ENCODE data around the gene SLC6A19. TPM values are rescaled to one million over a fixed set of nuclear protein-coding genes. Genes with fewer than 3 reads are reported as not detected.

SLC6A19 gene
- polyA plus RNA-seq, 3 donors: not detected

DNA sequence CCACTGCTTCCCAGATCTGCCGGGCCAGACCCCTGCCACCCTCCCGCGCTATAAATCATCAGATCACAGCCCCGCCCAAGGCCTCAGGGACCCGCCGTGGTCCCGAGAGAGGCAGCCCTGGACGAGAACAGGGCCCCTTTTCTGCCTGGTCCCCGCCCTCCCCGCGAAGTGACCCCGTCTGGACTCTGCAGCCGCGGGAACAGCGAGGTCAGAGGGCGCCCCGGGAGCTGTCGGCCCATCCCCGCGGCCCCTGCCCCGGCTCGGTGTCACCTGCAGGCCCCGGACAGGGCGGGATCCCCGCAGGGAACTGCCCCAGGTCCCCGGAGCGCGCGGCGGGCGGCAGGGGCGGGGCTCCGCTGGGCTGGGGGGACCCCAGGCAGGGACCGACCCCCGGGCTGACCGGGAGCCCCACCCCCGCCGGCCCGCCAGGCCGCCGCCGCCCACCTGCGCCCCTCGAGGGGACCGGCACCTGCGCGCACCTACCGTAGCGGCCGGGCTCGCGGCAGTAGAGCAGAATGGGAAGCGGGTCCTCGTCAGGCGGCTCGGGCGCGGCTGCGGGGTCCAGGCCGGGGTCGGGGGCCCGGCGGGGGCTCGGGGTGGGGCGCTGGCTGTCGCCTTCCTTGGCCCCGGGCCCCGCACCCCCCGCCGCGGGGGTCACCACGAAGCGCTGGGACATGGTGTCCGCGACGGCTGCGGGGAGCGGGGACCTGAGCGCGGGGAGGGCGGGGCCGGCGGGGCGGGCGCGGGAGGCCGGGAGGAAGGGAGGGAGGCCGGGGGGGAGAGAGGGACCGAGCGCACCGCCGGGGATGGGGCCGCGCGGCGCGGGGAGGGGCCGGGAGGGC is 46.0 kb upstream of the SLC6A19 start:
- H3K4me2 ChIP-seq (replicated peaks; ENCODE audit: extremely low read depth, low read length, poor library complexity, severe bottlenecking): no peak overlapping the region
- intact Hi-C loops (cut with micrococcal nuclease): no loop called here
- Mint-ChIP-seq H3K4me1 (no peaks in the 10 kb centered on the region), H3K27ac (no peak overlapping the region), H3K4me3 (peak overlapping the region in 1 of 2 donors; percentile 35), H3K27me3 (ENCODE audit: low read depth in 3 of 3) (peaks cover 38 to 68% (median 60%) of the 10 kb centered on the region in 3 donors), H3K36me3 (no peaks in the 10 kb centered on the region), H3K9me3 (peaks cover 4 to 16% (median 7%) of the 10 kb centered on the region in 7 donors)
- H3K27ac ChIP-seq (ENCODE audit: low read depth in 1 of 2, low read length in 2 of 2): no peak overlapping the region
- no peaks in the 10 kb centered on the region for H3K79me2 ChIP-seq (ENCODE audit: insufficient read depth, low read length)
- 2% methylated on average over 79 of the region's 98 CpGs for WGBS (ENCODE audit: insufficient coverage)
- H3K4me3 ChIP-seq (replicated peaks in 1 of 3; ENCODE audit: low read depth in 2 of 3, low read length in 3 of 3): no peak overlapping the region
- H3K4me1 ChIP-seq (ENCODE audit: control insufficient read depth in 1 of 2, insufficient read depth in 2 of 2, low read length in 2 of 2): no peaks in the 10 kb centered on the region
- DNase-seq: no peak
- TF ChIP-seq, protein P1, sequence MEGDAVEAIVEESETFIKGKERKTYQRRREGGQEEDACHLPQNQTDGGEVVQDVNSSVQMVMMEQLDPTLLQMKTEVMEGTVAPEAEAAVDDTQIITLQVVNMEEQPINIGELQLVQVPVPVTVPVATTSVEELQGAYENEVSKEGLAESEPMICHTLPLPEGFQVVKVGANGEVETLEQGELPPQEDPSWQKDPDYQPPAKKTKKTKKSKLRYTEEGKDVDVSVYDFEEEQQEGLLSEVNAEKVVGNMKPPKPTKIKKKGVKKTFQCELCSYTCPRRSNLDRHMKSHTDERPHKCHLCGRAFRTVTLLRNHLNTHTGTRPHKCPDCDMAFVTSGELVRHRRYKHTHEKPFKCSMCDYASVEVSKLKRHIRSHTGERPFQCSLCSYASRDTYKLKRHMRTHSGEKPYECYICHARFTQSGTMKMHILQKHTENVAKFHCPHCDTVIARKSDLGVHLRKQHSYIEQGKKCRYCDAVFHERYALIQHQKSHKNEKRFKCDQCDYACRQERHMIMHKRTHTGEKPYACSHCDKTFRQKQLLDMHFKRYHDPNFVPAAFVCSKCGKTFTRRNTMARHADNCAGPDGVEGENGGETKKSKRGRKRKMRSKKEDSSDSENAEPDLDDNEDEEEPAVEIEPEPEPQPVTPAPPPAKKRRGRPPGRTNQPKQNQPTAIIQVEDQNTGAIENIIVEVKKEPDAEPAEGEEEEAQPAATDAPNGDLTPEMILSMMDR (IDR thresholded peaks at IDR 0.05): no peak
- no peaks in the 10 kb centered on the region for H3K36me3 ChIP-seq (replicated peaks in 1 of 2; ENCODE audit: control insufficient read depth in 1 of 2, insufficient read depth in 2 of 2, low read length in 2 of 2)
- no peaks in the 10 kb centered on the region for H4K20me1 ChIP-seq (ENCODE audit: insufficient read depth, low read length)
- peaks cover 9 to 14% of the 10 kb centered on the region in 2 donors for H3K9me3 ChIP-seq (replicated peaks in 1 of 2; ENCODE audit: control insufficient read depth in 1 of 2, insufficient read depth in 1 of 2, low read length in 2 of 2)
- no peak overlapping the region for H3K9ac ChIP-seq (ENCODE audit: insufficient read depth, low read length, poor library complexity, severe bottlenecking)
- no peak overlapping the region for H2AFZ ChIP-seq (ENCODE audit: insufficient read depth, low read depth, low read length, poor library complexity, severe bottlenecking)
- peaks cover 5 to 44% of the 10 kb centered on the region in 2 donors for H3K27me3 ChIP-seq (ENCODE audit: control insufficient read depth in 2 of 2, insufficient read depth in 2 of 2, low read length in 2 of 2)

DNA sequence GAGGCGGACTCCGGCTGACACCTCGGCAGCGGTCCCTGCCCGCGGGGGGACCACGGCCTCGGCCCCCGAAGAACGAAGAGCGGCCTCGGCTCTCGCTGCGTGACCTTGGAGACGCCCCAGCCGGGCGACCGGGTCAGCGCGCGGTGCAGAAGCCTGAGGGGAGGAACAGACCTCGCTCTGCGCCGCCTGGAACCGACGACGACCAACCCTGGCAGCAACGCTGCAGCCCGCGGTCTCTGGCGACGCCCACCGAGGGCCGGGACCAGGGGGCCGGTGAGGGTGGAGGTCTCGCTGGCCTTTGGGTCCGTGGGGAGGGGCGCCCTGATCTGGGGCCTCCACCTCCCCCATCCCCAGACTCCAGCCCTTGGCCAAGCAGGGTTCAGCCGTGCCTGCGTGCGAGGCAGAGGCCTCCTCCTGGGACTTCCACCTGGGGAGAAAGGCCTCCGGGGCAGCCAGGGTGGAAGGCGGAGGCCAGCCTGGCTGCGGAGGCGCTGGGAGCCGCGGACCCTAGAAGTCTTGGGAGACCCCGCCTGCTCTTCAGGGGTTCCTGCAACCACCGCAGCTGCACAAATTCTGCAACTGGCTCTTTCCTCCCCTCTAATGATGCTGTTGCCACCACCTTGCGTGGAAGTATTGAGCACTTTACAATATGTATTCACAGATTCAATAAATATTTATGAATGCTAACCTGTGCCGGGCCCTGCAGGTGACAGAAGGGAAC is 45.2 kb upstream of the SLC6A19 start:
- Mint-ChIP-seq H3K9me3 (peaks cover 4 to 16% (median 9%) of the 10 kb centered on the region in 7 donors), H3K4me3 (peak overlapping the region in 1 of 2 donors; percentile 62), H3K36me3 (no peaks in the 10 kb centered on the region), H3K27ac (no peak overlapping the region), H3K4me1 (no peaks in the 10 kb centered on the region), H3K27me3 (ENCODE audit: low read depth in 3 of 3) (peaks cover 37 to 71% (median 62%) of the 10 kb centered on the region in 3 donors)
- 18% methylated on average over 27 of the region's 51 CpGs for WGBS (ENCODE audit: insufficient coverage)
- Histone ChIP-seq H3K27ac (ENCODE audit: low read depth in 1 of 2, low read length in 2 of 2) (no peak overlapping the region), H3K9ac (ENCODE audit: insufficient read depth, low read length, poor library complexity, severe bottlenecking) (no peak overlapping the region), H3K4me1 (ENCODE audit: control insufficient read depth in 1 of 2, insufficient read depth in 2 of 2, low read length in 2 of 2) (no peaks in the 10 kb centered on the region), H3K79me2 (ENCODE audit: insufficient read depth, low read length) (no peaks in the 10 kb centered on the region), H3K27me3 (ENCODE audit: control insufficient read depth in 2 of 2, insufficient read depth in 2 of 2, low read length in 2 of 2) (peaks cover 5 to 44% of the 10 kb centered on the region in 2 donors), H2AFZ (ENCODE audit: insufficient read depth, low read depth, low read length, poor library complexity, severe bottlenecking) (no peak overlapping the region), H3K4me3 (replicated peaks in 1 of 3; ENCODE audit: low read depth in 2 of 3, low read length in 3 of 3) (no peak overlapping the region), H3K9me3 (replicated peaks in 1 of 2; ENCODE audit: control insufficient read depth in 1 of 2, insufficient read depth in 1 of 2, low read length in 2 of 2) (peaks cover 9 to 14% of the 10 kb centered on the region in 2 donors), H3K36me3 (replicated peaks in 1 of 2; ENCODE audit: control insufficient read depth in 1 of 2, insufficient read depth in 2 of 2, low read length in 2 of 2) (no peaks in the 10 kb centered on the region), H3K4me2 (replicated peaks; ENCODE audit: extremely low read depth, low read length, poor library complexity, severe bottlenecking) (no peak overlapping the region), H4K20me1 (ENCODE audit: insufficient read depth, low read length) (no peaks in the 10 kb centered on the region)
- intact Hi-C loops (cut with micrococcal nuclease): no loop called here
- TF ChIP-seq, protein P1 (IDR thresholded peaks at IDR 0.05): no peak
- no peak for DNase-seq

Data from CD14-positive monocyte (primary cell).